Measurements from ENCODE around the gene WDR26.

- TF ChIP-seq CTCF (IDR thresholded peaks at IDR 0.05; ENCODE audit: low read depth, low read length, poor library complexity, severe bottlenecking) (no peak), EZH2phosphoT487 (IDR thresholded peaks at IDR 0.05; ENCODE audit: borderline replicate concordance, low read length) (no peak)
Measured at GRCh38 chr1:224427346-224427745, 7.3 kb downstream of the WDR26 start.
